OCI-LY1 (cell line): Measurements from ENCODE around the gene YPEL2.
"Not testable (repeated sequence)": the region's sequence is repeated elsewhere in the genome, so short reads cannot be mapped to it uniquely, and the experiment has no call there.

Source experiments
- H2AFZ ChIP-seq: fragments of 200-600 bp; sonication (generic), shearing (Covaris generic); 2 replicates; pipeline ENCODE4 v1.6.0; 2014; ENCODE audit warnings: antibody characterized with exemption, mild to moderate bottlenecking, low read length
- H3F3A ChIP-seq: fragments of 200-600 bp; sonication (generic), shearing (Covaris generic); 2 replicates; pipeline ENCODE4 v1.6.0; 2014; ENCODE audit warnings: mild to moderate bottlenecking, antibody characterized with exemption, low read length, moderate library complexity; ENCODE audit not compliant: insufficient read depth
- H3K27ac ChIP-seq: fragments of 200-600 bp; sonication (generic); 2 replicates; pipeline ENCODE4 v1.5.1; 2014; ENCODE audit warnings: low read length, mixed run types, mild to moderate bottlenecking, low read depth; ENCODE audit not compliant: poor library complexity, severe bottlenecking
- H3K27me3 ChIP-seq: fragments of 200-600 bp; sonication (generic); 2 replicates; pipeline ENCODE4 v1.6.0; 2014; ENCODE audit warnings: antibody characterized with exemption, mild to moderate bottlenecking, low read length, moderate library complexity; ENCODE audit not compliant: insufficient read depth
- H3K36me3 ChIP-seq: fragments of 200-600 bp; sonication (generic); 2 replicates; pipeline ENCODE4 v1.6.1; 2014; ENCODE audit warnings: mild to moderate bottlenecking, antibody characterized with exemption, low read length, moderate library complexity, mixed read lengths; ENCODE audit not compliant: insufficient read depth
- H3K4me1 ChIP-seq: fragments of 200-600 bp; sonication (generic); 2 replicates; pipeline ENCODE4 v1.5.1; 2014; ENCODE audit warnings: mild to moderate bottlenecking, low read length, moderate library complexity; ENCODE audit not compliant: insufficient read depth, severe bottlenecking
- H3K4me2 ChIP-seq: fragments of 200-600 bp; sonication (generic), shearing (Covaris generic); 2 replicates; pipeline ENCODE4 v1.6.1; 2014; ENCODE audit warnings: low read length
- H3K4me3 ChIP-seq: fragments of 200-600 bp; sonication (generic); 2 replicates; pipeline ENCODE4 v1.5.1; 2014; ENCODE audit warnings: low read length, low read depth, mild to moderate bottlenecking, mixed read lengths; ENCODE audit not compliant: poor library complexity, severe bottlenecking
- H3K79me2 ChIP-seq: fragments of 200-600 bp; shearing (Covaris generic); 2 replicates; pipeline ENCODE4 v1.6.1; 2016; ENCODE audit warnings: mixed run types, low read length, mixed read lengths; ENCODE audit not compliant: insufficient read depth
- H3K9ac ChIP-seq: fragments of 200-600 bp; sonication (generic), shearing (Covaris generic); 2 replicates; pipeline ENCODE4 v1.6.1; 2014; ENCODE audit warnings: mild to moderate bottlenecking, low read length, mixed read lengths
- H3K9me2 ChIP-seq: fragments of 200-600 bp; sonication (generic), shearing (Covaris generic); 2 replicates; pipeline ENCODE4 v1.6.1; 2014; ENCODE audit warnings: low read depth, mild to moderate bottlenecking, low read length, mixed read lengths
- H3K9me3 ChIP-seq: fragments of 200-600 bp; shearing (Covaris generic); 2 replicates; pipeline ENCODE4 v1.6.1; 2014; ENCODE audit warnings: low read length, mixed read lengths
- H4K20me1 ChIP-seq: fragments of 200-600 bp; sonication (generic), shearing (Covaris generic); 2 replicates; pipeline ENCODE4 v1.6.0; 2016; ENCODE audit warnings: mild to moderate bottlenecking, low read length; ENCODE audit not compliant: insufficient read depth
- EZH2 ChIP-seq: fragments of 200-600 bp; sonication (generic), shearing (Covaris generic); IDR thresholded peaks from 2 replicates; pipeline ENCODE4 v1.8.0; 2017; ENCODE audit warnings: borderline replicate concordance, mixed run types, mild to moderate bottlenecking, antibody characterized with exemption, low read length, moderate library complexity, mixed read lengths
- TF ChIP-seq, protein P1 (sequence below): fragments of 200-600 bp; sonication (generic), shearing (Covaris generic); IDR thresholded peaks from 2 replicates; pipeline ENCODE4 v1.5.1; 2017; ENCODE audit warnings: mild to moderate bottlenecking, antibody characterized with exemption, low read length, moderate library complexity, mixed read lengths

The YPEL2 gene

DNA sequence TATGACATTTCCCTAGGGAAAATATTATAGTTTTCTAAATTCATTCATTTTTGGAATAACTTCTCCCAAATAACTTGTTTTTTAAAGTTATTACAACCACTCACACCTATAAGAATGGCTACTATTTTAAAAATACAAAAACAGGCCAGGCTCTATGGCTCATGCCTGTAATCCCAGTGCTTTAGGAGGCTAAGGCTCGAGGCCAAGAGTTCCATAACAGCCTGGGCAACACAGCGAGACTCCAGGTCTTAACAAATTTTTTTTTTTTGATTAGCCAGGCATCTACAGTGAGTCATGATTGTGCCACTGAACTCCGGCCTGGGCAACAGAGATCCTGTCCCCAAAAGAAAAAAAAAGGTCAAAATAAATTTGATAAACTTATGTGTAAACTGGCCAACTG lies 43.6 kb upstream of the YPEL2 start:
- Histone ChIP-seq H3K4me2 (no peak overlapping the region), H3K4me3 (no peak overlapping the region), H3K79me2 (no peaks in the 10 kb centered on the region), H3K36me3 (no peaks in the 10 kb centered on the region), H4K20me1 (no peaks in the 10 kb centered on the region), H3F3A (no peaks in the 10 kb centered on the region), H3K9me2 (no peaks in the 10 kb centered on the region), H2AFZ (no peak overlapping the region), H3K9me3 (no peaks in the 10 kb centered on the region), H3K4me1 (peaks cover 14% of the 10 kb centered on the region), H3K27ac (no peak overlapping the region), H3K27me3 (no peaks in the 10 kb centered on the region), H3K9ac (no peak overlapping the region)
- TF ChIP-seq, protein P1, sequence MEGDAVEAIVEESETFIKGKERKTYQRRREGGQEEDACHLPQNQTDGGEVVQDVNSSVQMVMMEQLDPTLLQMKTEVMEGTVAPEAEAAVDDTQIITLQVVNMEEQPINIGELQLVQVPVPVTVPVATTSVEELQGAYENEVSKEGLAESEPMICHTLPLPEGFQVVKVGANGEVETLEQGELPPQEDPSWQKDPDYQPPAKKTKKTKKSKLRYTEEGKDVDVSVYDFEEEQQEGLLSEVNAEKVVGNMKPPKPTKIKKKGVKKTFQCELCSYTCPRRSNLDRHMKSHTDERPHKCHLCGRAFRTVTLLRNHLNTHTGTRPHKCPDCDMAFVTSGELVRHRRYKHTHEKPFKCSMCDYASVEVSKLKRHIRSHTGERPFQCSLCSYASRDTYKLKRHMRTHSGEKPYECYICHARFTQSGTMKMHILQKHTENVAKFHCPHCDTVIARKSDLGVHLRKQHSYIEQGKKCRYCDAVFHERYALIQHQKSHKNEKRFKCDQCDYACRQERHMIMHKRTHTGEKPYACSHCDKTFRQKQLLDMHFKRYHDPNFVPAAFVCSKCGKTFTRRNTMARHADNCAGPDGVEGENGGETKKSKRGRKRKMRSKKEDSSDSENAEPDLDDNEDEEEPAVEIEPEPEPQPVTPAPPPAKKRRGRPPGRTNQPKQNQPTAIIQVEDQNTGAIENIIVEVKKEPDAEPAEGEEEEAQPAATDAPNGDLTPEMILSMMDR = no peak
- TF ChIP-seq EZH2 = no peak

DNA sequence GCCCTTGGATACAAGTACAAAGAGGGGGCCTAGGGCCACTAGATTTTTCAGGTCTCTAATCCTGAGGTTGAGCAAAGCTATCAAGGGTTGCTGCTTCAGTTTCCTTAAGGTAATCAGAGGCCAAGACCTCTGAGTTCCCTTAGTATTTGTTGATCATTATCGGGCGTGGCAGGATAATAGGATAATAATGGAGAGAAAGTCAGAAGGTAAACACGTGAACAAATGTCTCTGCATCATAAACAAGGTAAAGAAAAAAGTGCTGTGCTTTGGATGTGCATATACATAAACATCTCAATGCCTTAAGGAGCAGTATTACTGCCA lies 41.5 kb upstream of the YPEL2 start:
- H3K27ac ChIP-seq = no peak overlapping the region

DNA sequence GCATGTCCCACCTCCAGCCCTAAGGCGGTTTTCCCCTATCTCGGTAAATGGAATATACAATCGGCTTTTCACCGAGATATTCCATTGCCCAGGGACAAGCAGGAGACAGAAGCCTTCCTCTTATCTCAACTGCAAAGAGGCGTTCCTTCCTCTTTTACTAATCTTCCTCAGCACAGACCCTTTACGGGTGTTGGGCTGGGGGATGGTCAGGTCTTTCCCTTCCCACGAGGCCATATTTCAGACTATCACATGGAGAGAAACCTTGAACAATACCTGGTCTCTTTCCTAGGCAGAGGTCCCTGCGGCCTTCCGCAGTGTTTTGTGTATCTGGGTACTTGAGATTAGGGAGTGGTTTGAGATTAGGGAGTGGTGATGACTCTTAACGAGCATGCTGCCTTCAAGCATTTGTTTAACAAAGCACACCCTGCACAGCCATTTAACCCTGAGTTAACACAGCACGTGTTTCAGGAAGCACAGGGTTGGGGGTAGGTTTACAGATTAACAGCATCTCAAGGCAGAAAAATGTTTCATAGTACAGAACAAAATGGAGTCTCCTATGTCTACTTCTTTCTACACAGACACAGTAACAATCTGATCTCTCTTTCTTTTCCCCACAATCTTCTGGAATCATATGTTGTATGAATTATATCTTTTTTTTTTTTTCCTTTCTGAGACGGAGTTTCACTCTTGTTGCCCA lies 41.0 kb upstream of the YPEL2 start:
- H3K9me3 ChIP-seq, H3K27ac ChIP-seq, H4K20me1 ChIP-seq, H2AFZ ChIP-seq, H3K36me3 ChIP-seq, H3K27me3 ChIP-seq, H3K9me2 ChIP-seq, H3K9ac ChIP-seq, H3K79me2 ChIP-seq, H3F3A ChIP-seq: not testable (repeated sequence)
- peaks cover 14% of the 10 kb centered on the region for H3K4me1 ChIP-seq
- peak overlapping the region; percentile 16 for H3K4me3 ChIP-seq
- H3K4me2 ChIP-seq = peak overlapping the region; percentile 34

More for the DNA sequence above, 41.5 kb upstream of the YPEL2 start:
- no peaks in the 10 kb centered on the region for H3K9me3 ChIP-seq
- H3F3A ChIP-seq = no peaks in the 10 kb centered on the region
- peak overlapping the region; percentile 16 for H3K4me3 ChIP-seq
- TF ChIP-seq, protein P1 = no peak
- no peak for TF ChIP-seq EZH2
- H3K4me2 ChIP-seq = peak overlapping the region; percentile 34; the same call in 1 of the 2 replicates
- H3K36me3 ChIP-seq = no peaks in the 10 kb centered on the region
- H3K79me2 ChIP-seq = no peaks in the 10 kb centered on the region
- no peak overlapping the region; the same call in 1 of the 2 replicates for H3K9ac ChIP-seq
- H3K4me1 ChIP-seq = peaks cover 14% of the 10 kb centered on the region
- H3K9me2 ChIP-seq = no peaks in the 10 kb centered on the region
- no peaks in the 10 kb centered on the region for H3K27me3 ChIP-seq
- no peak overlapping the region for H2AFZ ChIP-seq
- no peaks in the 10 kb centered on the region for H4K20me1 ChIP-seq

DNA sequence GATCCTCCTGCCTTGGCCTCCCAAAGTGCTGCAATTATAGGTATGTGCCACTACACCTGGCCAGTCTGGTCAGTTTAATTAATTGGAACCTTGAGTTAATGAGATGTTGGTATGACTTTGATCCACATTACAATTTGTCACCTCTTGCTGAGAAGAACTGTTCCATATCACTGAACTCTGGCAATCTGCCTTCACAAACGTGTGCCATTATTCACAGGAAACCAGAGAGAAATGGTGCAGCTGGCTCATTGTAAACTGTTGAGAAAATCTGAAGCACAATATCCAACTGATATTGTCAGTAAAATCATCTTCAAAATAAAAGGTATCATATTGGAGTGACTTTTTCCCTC lies 39.3 kb upstream of the YPEL2 start:
- Histone ChIP-seq H3K36me3 (no peaks in the 10 kb centered on the region), H3K27ac (no peak overlapping the region), H3F3A (no peaks in the 10 kb centered on the region), H3K9me3 (no peaks in the 10 kb centered on the region), H3K9ac (no peak overlapping the region), H3K4me2 (no peak overlapping the region), H3K9me2 (no peaks in the 10 kb centered on the region), H3K4me1 (peaks cover 14% of the 10 kb centered on the region), H3K79me2 (no peaks in the 10 kb centered on the region), H2AFZ (no peak overlapping the region), H3K4me3 (no peak overlapping the region), H3K27me3 (no peaks in the 10 kb centered on the region), H4K20me1 (no peaks in the 10 kb centered on the region)
- TF ChIP-seq, protein P1 = no peak
- TF ChIP-seq EZH2 = no peak
